GM06990 (cell line): ENCODE results near the gene CDIPT.

Source experiments
- DNase-seq: peaks from one replicate; pipeline ENCODE4 v3.0.0-alpha.2; 2011; ENCODE audit not compliant: insufficient read length; ENCODE audit errors: extremely low read depth
- H3K27me3 ChIP-seq: replicated peaks from 2 replicates; pipeline ENCODE4 v1.6.0; 2011; ENCODE audit warnings: low read length; ENCODE audit not compliant: control insufficient read depth, insufficient read depth
- H3K36me3 ChIP-seq: 2 replicates; pipeline ENCODE4 v1.5.1; 2011; ENCODE audit warnings: low read length; ENCODE audit not compliant: control insufficient read depth, insufficient read depth
- H3K4me3 ChIP-seq: replicated peaks from 2 replicates; pipeline ENCODE4 v1.5.1; 2011; ENCODE audit warnings: low read depth, mild to moderate bottlenecking, control low read depth, low read length
- CTCF ChIP-seq: IDR thresholded peaks from 2 replicates; pipeline ENCODE4 v1.5.1; 2011; ENCODE audit warnings: low read length, control low read depth, mild to moderate bottlenecking, inconsistent platforms; ENCODE audit not compliant: insufficient read depth, poor library complexity, severe bottlenecking

The CDIPT gene

GRCh38 chr16:29898804-29899515, 35.9 kb upstream of the CDIPT start:
- H3K27me3 ChIP-seq: peaks cover 1% of the 10 kb centered on the region
- DNase-seq: no peak
- TF ChIP-seq CTCF: no peak
- H3K4me3 ChIP-seq: no peak overlapping the region
- no peaks in the 10 kb centered on the region for H3K36me3 ChIP-seq

- Histone ChIP-seq H3K36me3 (no peaks in the 10 kb centered on the region), H3K4me3 (no peak overlapping the region), H3K27me3 (peaks cover 1% of the 10 kb centered on the region)
- TF ChIP-seq CTCF: no peak
- DNase-seq: no peak
Measured at GRCh38 chr16:29898135-29898803, 35.2 kb upstream of the CDIPT start.

GRCh38 chr16:29897333-29897732, 34.3 kb upstream of the CDIPT start:
- Histone ChIP-seq H3K27me3 (peaks cover 1% of the 10 kb centered on the region), H3K36me3 (no peaks in the 10 kb centered on the region), H3K4me3 (no peak overlapping the region)
- no peak for DNase-seq
- TF ChIP-seq CTCF: no peak

GRCh38 chr16:29896841-29897240, 33.8 kb upstream of the CDIPT start:
- DNase-seq: no peak
- H3K36me3 ChIP-seq: no peaks in the 10 kb centered on the region
- H3K4me3 ChIP-seq: no peak overlapping the region
- peaks cover 1% of the 10 kb centered on the region for H3K27me3 ChIP-seq
- no peak for TF ChIP-seq CTCF

GRCh38 chr16:29894352-29894751, 31.3 kb upstream of the CDIPT start:
- no peak for TF ChIP-seq CTCF

More at GRCh38 chr16:29894352-29894751, 31.3 kb upstream of the CDIPT start:
- DNase-seq: no peak
- no peaks in the 10 kb centered on the region for H3K36me3 ChIP-seq
- peaks cover 1% of the 10 kb centered on the region for H3K27me3 ChIP-seq
- H3K4me3 ChIP-seq: no peak overlapping the region
